Uterus (tissue), 2 donors: Measurements from ENCODE around the gene PCNX1.

ENCODE experiments used
- CTCF ChIP-seq, 4 experiments: fragments of 200-600 bp in 2 of 4; fragments of 450-650 bp in 2 of 4; sonication (generic) in 2 of 4; IDR thresholded peaks; one replicate each; pipeline ENCODE4 v1.5.1; 2016 to 2019; ENCODE audit warnings: antibody characterized with exemption in 4 of 4, mild to moderate bottlenecking in 2 of 4, moderate library complexity in 1 of 4
- POLR2A ChIP-seq, 2 donors: fragments of 450-650 bp; IDR thresholded peaks; one replicate each; pipeline ENCODE4 v1.6.1; 2016; ENCODE audit warnings: antibody characterized with exemption in 2 of 2, mild to moderate bottlenecking in 1 of 2, moderate library complexity in 1 of 2

- TF ChIP-seq POLR2A (IDR thresholded peaks at IDR 0.05): no peak
- no peak for TF ChIP-seq CTCF (IDR thresholded peaks at IDR 0.05)
Observed at GRCh38 chr14:71078500-71078899, 171.2 kb downstream of the PCNX1 start.
